Transverse colon (tissue), 4 donors: ENCODE data around the gene TMEM239. TPM values are rescaled to one million over a fixed set of nuclear protein-coding genes. Genes with fewer than 3 reads are reported as not detected.

ENCODE experiments used
- DNase-seq: peaks from one replicate; pipeline ENCODE4 v3.0.0-alpha.2; 2019
- H3K27ac ChIP-seq, 4 donors: fragments of 200-600 bp; sonication (generic); 2 replicates each; pipeline ENCODE4 v1.5.1; 2016 to 2018; ENCODE audit warnings: inconsistent platforms in 4 of 4
- H3K27me3 ChIP-seq: fragments of 200-600 bp; sonication (generic); 2 replicates; pipeline ENCODE4 v1.5.1; 2017; ENCODE audit warnings: inconsistent platforms
- H3K36me3 ChIP-seq, 4 donors: fragments of 200-600 bp; sonication (generic); 2 replicates each; pipeline ENCODE4 v1.5.1; 2017 to 2019; ENCODE audit warnings: inconsistent platforms in 4 of 4
- H3K4me1 ChIP-seq, 4 donors: fragments of 200-600 bp; sonication (generic); 2 replicates each; pipeline ENCODE4 v1.5.1; 2017 to 2020; ENCODE audit warnings: inconsistent platforms in 4 of 4
- H3K4me3 ChIP-seq, 4 donors: fragments of 200-600 bp; sonication (generic); 1 replicate in 1 of 4; 2 replicates in 3 of 4; pipeline versions ENCODE4 v1.5.1 to v1.6.1; 2017 to 2019; ENCODE audit warnings: inconsistent platforms in 4 of 4
- H3K9me3 ChIP-seq, 2 donors: fragments of 200-600 bp; sonication (generic); 2 replicates each; pipeline ENCODE4 v1.5.1; 2017 to 2019; ENCODE audit warnings: inconsistent platforms in 2 of 2
- CTCF ChIP-seq, 5 experiments: fragments of 200-600 bp in 3 of 5; fragments of 450-650 bp in 2 of 5; sonication (generic) in 3 of 5; IDR thresholded peaks; 1 replicate in 2 of 5; 2 replicates in 3 of 5; pipeline ENCODE4 v1.5.1; 2016 to 2017; ENCODE audit warnings: antibody characterized with exemption in 5 of 5, inconsistent platforms in 3 of 5, mild to moderate bottlenecking in 2 of 5, moderate library complexity in 1 of 5
- EP300 ChIP-seq: sonication (generic); formaldehyde crosslinking; IDR thresholded peaks from one replicate; pipeline ENCODE4 v1.6.1; 2017; ENCODE audit warnings: antibody characterized with exemption, low read depth
- POLR2A ChIP-seq: fragments of 450-650 bp; IDR thresholded peaks from one replicate; pipeline ENCODE4 v1.6.1; 2016; ENCODE audit warnings: antibody characterized with exemption, mild to moderate bottlenecking, moderate library complexity
- POLR2AphosphoS5 ChIP-seq, 3 donors: sonication (generic); formaldehyde crosslinking; IDR thresholded peaks; one replicate each; pipeline ENCODE4 v1.6.1; 2016; ENCODE audit warnings: antibody characterized with exemption in 3 of 3
- WGBS, 2 donors: methylation state at CpG; one replicate each; pipeline ENCODE4 v1.1.5; 2018; ENCODE audit warnings: low coverage in 1 of 2; 5-methylcytosine and 5-hydroxymethylcytosine counted together
- in situ Hi-C, 4 donors: fragments of 200-750 bp; cut with MboI; loops; one replicate each; pipeline versions ENCODE4 v1.15.0 to v1.15.1; 2017; ENCODE audit warnings: low sequenced_read_pairs in 3 of 4, low pct_ligation_motif_present in 1 of 4, low pct_unique_long_range_greater_than_20kb in 1 of 4
- intact Hi-C: fragments of 100-400 bp; cut with DNase I; formaldehyde crosslinking; loops from one replicate; pipeline ENCODE4 v1.15.1; 2023; ENCODE audit warnings: low total_unique reads
- total RNA-seq, 4 donors: library from RNA; depleted of rRNA; stranded (reverse); fragments of >200 nt; gene quantifications; one replicate each; pipeline ENCODE4 v1.1.0, GENCODE V29; 2016

Gene TMEM239
- total RNA-seq, 4 donors from 2014 or later: not detected

GRCh38 chr20:2783908-2784566 is 32.1 kb upstream of the TMEM239 start:
- no peak for DNase-seq
- Histone ChIP-seq H3K36me3 (no peaks in the 10 kb centered on the region), H3K4me1 (no peaks in the 10 kb centered on the region), H3K27ac (no peak overlapping the region), H3K9me3 (no peaks in the 10 kb centered on the region), H3K27me3 (peaks cover 25% of the 10 kb centered on the region), H3K4me3 (no peak overlapping the region)
- in situ Hi-C loops: no loop called here
- TF ChIP-seq POLR2A: no peak
- TF ChIP-seq POLR2AphosphoS5 (IDR thresholded peaks at IDR 0.05): no peak
- no peak for TF ChIP-seq EP300
- TF ChIP-seq CTCF (IDR thresholded peaks at IDR 0.05): no peak
- intact Hi-C loops: no loop called here
- WGBS, 2 donors: 59 to 70% methylated on average over 6 of the region's 6 CpGs

- in situ Hi-C loops: no loop called here
Observed at GRCh38 chr20:2793471-2793870, 22.7 kb upstream of the TMEM239 start.

GRCh38 chr20:2794202-2794748 is 21.9 kb upstream of the TMEM239 start:
- TF ChIP-seq POLR2AphosphoS5 (IDR thresholded peaks at IDR 0.05) (no peak), POLR2A (no peak), CTCF (IDR thresholded peaks at IDR 0.05) (no peak), EP300 (no peak)
- H3K36me3 ChIP-seq: no peaks in the 10 kb centered on the region
- in situ Hi-C loops: no loop called here

More at GRCh38 chr20:2793471-2793870, 22.7 kb upstream of the TMEM239 start:
- TF ChIP-seq POLR2AphosphoS5 (IDR thresholded peaks at IDR 0.05) (no peak), CTCF (IDR thresholded peaks at IDR 0.05) (no peak), EP300 (no peak), POLR2A (no peak)
- DNase-seq: no peak
- intact Hi-C loops: loop anchor here (10.0 kb wide), 1 partner anchor 649 kb away; no protein-coding TSS in a partner anchor
- H3K27me3 ChIP-seq: peaks cover 19% of the 10 kb centered on the region
- no peak overlapping the region for H3K4me3 ChIP-seq
- no peaks in the 10 kb centered on the region for H3K4me1 ChIP-seq
- WGBS, 2 donors: 79% methylated on average over 6 of the region's 6 CpGs; no CpG with 5 or more reads in 1 of the 2 donors
- no peaks in the 10 kb centered on the region for H3K9me3 ChIP-seq
- H3K27ac ChIP-seq: no peak overlapping the region
- no peaks in the 10 kb centered on the region for H3K36me3 ChIP-seq

GRCh38 chr20:2794866-2795447 is 21.2 kb upstream of the TMEM239 start:
- Histone ChIP-seq H3K9me3 (no peaks in the 10 kb centered on the region), H3K36me3 (no peaks in the 10 kb centered on the region), H3K27me3 (peaks cover 34% of the 10 kb centered on the region), H3K4me1 (peaks cover 0 to 5% (median 2%) of the 10 kb centered on the region in 4 donors), H3K27ac (no peak overlapping the region), H3K4me3 (no peak overlapping the region)
- TF ChIP-seq EP300 (no peak), POLR2A (no peak), CTCF (IDR thresholded peaks at IDR 0.05) (no peak), POLR2AphosphoS5 (IDR thresholded peaks at IDR 0.05) (no peak)
- intact Hi-C loops: loop anchor here (5.0 to 10.0 kb wide), 2 partner anchors 212 to 650 kb away; no protein-coding TSS in a partner anchor
- DNase-seq: no peak
- WGBS, 2 donors: 78% methylated on average over 8 of the region's 11 CpGs; no CpG with 5 or more reads in 1 of the 2 donors
- in situ Hi-C loops: no loop called here

More at GRCh38 chr20:2794202-2794748, 21.9 kb upstream of the TMEM239 start:
- no peaks in the 10 kb centered on the region for H3K9me3 ChIP-seq
- DNase-seq: no peak
- H3K27ac ChIP-seq: no peak overlapping the region
- WGBS, 2 donors: 89 to 96% methylated on average over 5 to 23 of the region's 23 CpGs
- no peak overlapping the region for H3K4me3 ChIP-seq
- intact Hi-C loops: loop anchor here (10.0 kb wide), 1 partner anchor 649 kb away; no protein-coding TSS in a partner anchor
- H3K4me1 ChIP-seq: no peaks in the 10 kb centered on the region
- H3K27me3 ChIP-seq: peaks cover 27% of the 10 kb centered on the region
